ENCODE data around the gene COPS4.
"Not testable (repeated sequence)": the region's sequence is repeated elsewhere in the genome, so short reads cannot be mapped to it uniquely, and the experiment has no call there.

COPS4 gene

DNA sequence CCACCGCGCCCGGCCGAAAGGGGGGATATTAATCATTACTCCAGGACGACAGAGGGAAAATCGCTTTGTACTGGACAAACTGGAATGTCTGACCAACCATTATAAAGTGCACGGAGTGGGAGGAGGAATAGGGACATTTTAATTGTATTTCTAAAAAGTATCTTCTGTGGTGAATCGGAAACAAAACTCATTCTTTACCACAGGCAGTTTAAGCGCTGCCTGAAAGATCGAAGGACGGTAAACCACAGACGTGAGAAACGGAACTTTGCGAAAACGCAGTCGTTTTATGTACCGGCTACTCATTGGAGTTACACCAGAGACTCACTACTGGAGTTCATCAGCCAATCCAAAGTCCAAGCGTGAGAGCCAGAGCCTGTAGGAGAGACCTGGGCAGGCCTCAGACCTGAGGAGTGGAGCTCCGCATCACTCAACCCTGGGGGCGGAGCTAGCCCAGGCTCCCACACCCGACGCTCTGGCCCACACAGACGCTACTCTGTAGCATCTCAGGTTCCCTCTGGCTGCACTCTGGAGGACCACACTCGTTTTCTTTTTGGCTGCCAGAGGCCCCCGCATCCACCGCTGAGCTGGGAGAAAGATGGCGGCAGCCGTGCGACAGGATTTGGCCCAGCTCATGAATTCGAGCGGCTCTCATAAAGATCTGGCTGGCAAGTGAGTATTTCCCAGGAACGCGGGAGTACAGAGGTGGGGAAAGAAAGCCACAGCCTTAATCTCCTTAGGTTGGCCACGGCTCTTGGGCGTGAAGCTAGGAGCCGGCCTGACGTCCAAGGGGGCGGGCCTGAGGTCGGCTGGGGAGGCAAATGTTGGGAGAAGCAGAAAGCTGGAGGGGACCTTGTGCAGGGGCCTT is at the start of gene COPS4:
Gene COPS4, plus strand, starts transcription at position 554 of the 865 bp plus-strand sequence. Its CDS starts 42 bp downstream, at position 596.
- TF ChIP-seq, protein P1, sequence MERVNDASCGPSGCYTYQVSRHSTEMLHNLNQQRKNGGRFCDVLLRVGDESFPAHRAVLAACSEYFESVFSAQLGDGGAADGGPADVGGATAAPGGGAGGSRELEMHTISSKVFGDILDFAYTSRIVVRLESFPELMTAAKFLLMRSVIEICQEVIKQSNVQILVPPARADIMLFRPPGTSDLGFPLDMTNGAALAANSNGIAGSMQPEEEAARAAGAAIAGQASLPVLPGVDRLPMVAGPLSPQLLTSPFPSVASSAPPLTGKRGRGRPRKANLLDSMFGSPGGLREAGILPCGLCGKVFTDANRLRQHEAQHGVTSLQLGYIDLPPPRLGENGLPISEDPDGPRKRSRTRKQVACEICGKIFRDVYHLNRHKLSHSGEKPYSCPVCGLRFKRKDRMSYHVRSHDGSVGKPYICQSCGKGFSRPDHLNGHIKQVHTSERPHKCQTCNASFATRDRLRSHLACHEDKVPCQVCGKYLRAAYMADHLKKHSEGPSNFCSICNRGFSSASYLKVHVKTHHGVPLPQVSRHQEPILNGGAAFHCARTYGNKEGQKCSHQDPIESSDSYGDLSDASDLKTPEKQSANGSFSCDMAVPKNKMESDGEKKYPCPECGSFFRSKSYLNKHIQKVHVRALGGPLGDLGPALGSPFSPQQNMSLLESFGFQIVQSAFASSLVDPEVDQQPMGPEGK (CRISPR knock-in tag; IDR thresholded peaks at IDR 0.05; ENCODE audit: borderline replicate concordance), result no peak
- TF ChIP-seq BACH2 (CRISPR knock-in tag; IDR thresholded peaks at IDR 0.05; ENCODE audit: borderline replicate concordance) (no peak), ZFP30 (CRISPR knock-in tag; IDR thresholded peaks at IDR 0.05) (no peak), ISL1 (CRISPR knock-in tag; IDR thresholded peaks at IDR 0.05) (no peak), TCF4 (CRISPR knock-in tag; IDR thresholded peaks at IDR 0.05; ENCODE audit: borderline replicate concordance) (no peak; the same call in 1 of the 2 replicates), ZFP3 (CRISPR knock-in tag; IDR thresholded peaks at IDR 0.05) (0 out of 2 replicates have a peak, but pooled peaks have one; percentile 37), TOX (CRISPR knock-in tag; IDR thresholded peaks at IDR 0.05; ENCODE audit: borderline replicate concordance) (no peak), RARB (CRISPR knock-in tag; IDR thresholded peaks at IDR 0.05) (peak; percentile 85; the same call in 1 of the 2 replicates), ZNF70 (CRISPR knock-in tag; IDR thresholded peaks at IDR 0.05) (peak; percentile 72), PPARA (CRISPR knock-in tag; IDR thresholded peaks at IDR 0.05; ENCODE audit: borderline replicate concordance) (no peak; the same call in 1 of the 2 replicates), ZC3H10 (CRISPR knock-in tag; IDR thresholded peaks at IDR 0.05) (no peak), ESRRG (CRISPR knock-in tag; IDR thresholded peaks at IDR 0.05) (no peak), CSDC2 (CRISPR knock-in tag; IDR thresholded peaks at IDR 0.05) (no peak)
- TF ChIP-seq, protein P2, sequence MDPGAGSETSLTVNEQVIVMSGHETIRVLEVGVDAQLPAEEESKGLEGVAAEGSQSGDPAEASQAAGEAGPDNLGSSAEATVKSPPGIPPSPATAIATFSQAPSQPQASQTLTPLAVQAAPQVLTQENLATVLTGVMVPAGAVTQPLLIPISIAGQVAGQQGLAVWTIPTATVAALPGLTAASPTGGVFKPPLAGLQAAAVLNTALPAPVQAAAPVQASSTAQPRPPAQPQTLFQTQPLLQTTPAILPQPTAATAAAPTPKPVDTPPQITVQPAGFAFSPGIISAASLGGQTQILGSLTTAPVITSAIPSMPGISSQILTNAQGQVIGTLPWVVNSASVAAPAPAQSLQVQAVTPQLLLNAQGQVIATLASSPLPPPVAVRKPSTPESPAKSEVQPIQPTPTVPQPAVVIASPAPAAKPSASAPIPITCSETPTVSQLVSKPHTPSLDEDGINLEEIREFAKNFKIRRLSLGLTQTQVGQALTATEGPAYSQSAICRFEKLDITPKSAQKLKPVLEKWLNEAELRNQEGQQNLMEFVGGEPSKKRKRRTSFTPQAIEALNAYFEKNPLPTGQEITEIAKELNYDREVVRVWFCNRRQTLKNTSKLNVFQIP (CRISPR knock-in tag; IDR thresholded peaks at IDR 0.05; ENCODE audit: borderline replicate concordance, low read depth), result peak; percentile 92; the same call in 1 of the 2 replicates
- TF ChIP-seq, protein P3, sequence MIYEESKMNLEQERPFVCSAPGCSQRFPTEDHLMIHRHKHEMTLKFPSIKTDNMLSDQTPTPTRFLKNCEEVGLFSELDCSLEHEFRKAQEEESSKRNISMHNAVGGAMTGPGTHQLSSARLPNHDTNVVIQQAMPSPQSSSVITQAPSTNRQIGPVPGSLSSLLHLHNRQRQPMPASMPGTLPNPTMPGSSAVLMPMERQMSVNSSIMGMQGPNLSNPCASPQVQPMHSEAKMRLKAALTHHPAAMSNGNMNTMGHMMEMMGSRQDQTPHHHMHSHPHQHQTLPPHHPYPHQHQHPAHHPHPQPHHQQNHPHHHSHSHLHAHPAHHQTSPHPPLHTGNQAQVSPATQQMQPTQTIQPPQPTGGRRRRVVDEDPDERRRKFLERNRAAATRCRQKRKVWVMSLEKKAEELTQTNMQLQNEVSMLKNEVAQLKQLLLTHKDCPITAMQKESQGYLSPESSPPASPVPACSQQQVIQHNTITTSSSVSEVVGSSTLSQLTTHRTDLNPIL (CRISPR knock-in tag; IDR thresholded peaks at IDR 0.05; ENCODE audit: low read depth), result no peak
- TF ChIP-seq, protein P4, sequence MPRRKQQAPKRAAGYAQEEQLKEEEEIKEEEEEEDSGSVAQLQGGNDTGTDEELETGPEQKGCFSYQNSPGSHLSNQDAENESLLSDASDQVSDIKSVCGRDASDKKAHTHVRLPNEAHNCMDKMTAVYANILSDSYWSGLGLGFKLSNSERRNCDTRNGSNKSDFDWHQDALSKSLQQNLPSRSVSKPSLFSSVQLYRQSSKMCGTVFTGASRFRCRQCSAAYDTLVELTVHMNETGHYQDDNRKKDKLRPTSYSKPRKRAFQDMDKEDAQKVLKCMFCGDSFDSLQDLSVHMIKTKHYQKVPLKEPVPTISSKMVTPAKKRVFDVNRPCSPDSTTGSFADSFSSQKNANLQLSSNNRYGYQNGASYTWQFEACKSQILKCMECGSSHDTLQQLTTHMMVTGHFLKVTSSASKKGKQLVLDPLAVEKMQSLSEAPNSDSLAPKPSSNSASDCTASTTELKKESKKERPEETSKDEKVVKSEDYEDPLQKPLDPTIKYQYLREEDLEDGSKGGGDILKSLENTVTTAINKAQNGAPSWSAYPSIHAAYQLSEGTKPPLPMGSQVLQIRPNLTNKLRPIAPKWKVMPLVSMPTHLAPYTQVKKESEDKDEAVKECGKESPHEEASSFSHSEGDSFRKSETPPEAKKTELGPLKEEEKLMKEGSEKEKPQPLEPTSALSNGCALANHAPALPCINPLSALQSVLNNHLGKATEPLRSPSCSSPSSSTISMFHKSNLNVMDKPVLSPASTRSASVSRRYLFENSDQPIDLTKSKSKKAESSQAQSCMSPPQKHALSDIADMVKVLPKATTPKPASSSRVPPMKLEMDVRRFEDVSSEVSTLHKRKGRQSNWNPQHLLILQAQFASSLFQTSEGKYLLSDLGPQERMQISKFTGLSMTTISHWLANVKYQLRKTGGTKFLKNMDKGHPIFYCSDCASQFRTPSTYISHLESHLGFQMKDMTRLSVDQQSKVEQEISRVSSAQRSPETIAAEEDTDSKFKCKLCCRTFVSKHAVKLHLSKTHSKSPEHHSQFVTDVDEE (CRISPR knock-in tag; IDR thresholded peaks at IDR 0.05), result no peak
- peak; percentile 99 for ATAC-seq

DNA sequence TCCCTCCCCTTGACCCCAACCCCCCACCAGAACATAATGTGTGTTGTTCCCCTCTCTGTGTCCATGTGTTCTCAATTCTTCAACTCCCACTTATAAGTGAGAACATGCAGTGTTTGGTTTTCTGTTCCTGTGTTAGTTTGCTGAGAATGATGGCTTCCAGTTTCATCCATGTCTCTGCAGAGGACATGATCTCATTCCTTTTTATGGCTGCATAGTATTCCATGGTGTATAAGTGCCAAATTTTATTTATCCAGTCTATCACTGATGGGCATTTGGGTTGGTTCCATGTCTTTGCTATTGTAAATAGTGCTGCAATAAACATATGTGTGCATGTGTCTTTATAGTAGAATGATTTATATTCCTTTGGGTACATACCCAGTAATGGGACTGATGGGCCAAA is 47.5 kb upstream of the COPS4 start:
- not testable (repeated sequence) for ATAC-seq

DNA sequence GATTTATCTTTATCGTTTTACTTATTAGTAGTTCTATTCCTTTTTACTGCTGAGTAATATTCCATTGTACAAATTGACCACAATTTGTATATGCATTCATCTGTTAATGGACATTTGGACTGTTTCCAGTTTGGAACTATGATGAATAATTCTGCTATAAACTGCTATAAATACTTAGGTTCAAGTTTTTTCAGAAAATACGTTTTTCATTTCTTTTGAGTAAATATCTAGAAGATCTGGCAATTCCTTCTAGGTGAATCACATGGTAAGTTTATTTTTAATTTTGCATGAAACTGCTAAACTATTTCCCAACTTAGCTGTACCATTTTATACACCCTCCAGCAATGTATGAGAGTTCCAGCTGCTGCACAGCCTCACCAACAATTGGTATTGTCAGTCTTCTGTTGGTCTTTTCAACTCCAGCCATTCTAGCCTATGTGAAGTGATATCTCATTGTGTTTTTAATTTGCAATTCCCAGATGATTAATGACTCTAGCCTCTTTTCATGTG is 46.6 kb upstream of the COPS4 start:
- TF ChIP-seq ZFP3 (CRISPR knock-in tag; IDR thresholded peaks at IDR 0.05) (no peak), SNAI2 (CRISPR knock-in tag; IDR thresholded peaks at IDR 0.05) (no peak), ISL1 (CRISPR knock-in tag; IDR thresholded peaks at IDR 0.05) (peak; percentile 83), TCF4 (CRISPR knock-in tag; IDR thresholded peaks at IDR 0.05; ENCODE audit: borderline replicate concordance) (no peak), PPARA (CRISPR knock-in tag; IDR thresholded peaks at IDR 0.05; ENCODE audit: borderline replicate concordance) (no peak), TOX (CRISPR knock-in tag; IDR thresholded peaks at IDR 0.05; ENCODE audit: borderline replicate concordance) (0 out of 2 replicates have a peak, but pooled peaks have one; percentile 19)
- ATAC-seq, result peak; percentile 94

Measured in SK-N-SH treated with all-trans-retinoic acid at 6 μM for 48 hours (cell line).